Colonic mucosa (tissue), 4 donors: Measurements from ENCODE around the gene SCYGR1. TPM values are rescaled to one million over a fixed set of nuclear protein-coding genes. Genes with fewer than 3 reads are reported as not detected.
A peak's percentile ranks its signal among the peaks of the same experiment; 100 is the strongest.

Experiments
- DNase-seq: peaks from one replicate; pipeline ENCODE4 v3.0.0-alpha.2; 2020
- H3K27ac ChIP-seq: fragments of 200-600 bp; one replicate; pipeline ENCODE4 v1.8.0; 2021
- H3K27me3 ChIP-seq: fragments of 200-600 bp; one replicate; pipeline ENCODE4 v1.8.0; 2021
- H3K36me3 ChIP-seq: fragments of 200-600 bp; one replicate; pipeline ENCODE4 v1.8.0; 2021
- H3K4me1 ChIP-seq: fragments of 200-600 bp; one replicate; pipeline ENCODE4 v1.8.0; 2021; ENCODE audit warnings: mild to moderate bottlenecking
- H3K4me3 ChIP-seq: fragments of 200-600 bp; one replicate; pipeline ENCODE4 v1.8.0; 2021
- H3K9ac ChIP-seq, 2 donors: one replicate each; pipeline ENCODE4 v1.7.0; 2013; ENCODE audit warnings: control low read depth in 2 of 2, low read depth in 2 of 2, low read length in 2 of 2
- H3K9me3 ChIP-seq: fragments of 200-600 bp; one replicate; pipeline ENCODE4 v1.8.0; 2021
- CTCF ChIP-seq: fragments of 200-600 bp; IDR thresholded peaks from one replicate; pipeline ENCODE4 v1.8.0; 2022; ENCODE audit warnings: antibody characterized with exemption, mild to moderate bottlenecking
- intact Hi-C: fragments of 100-400 bp; cut with DNase I; formaldehyde crosslinking; loops from one replicate; pipeline ENCODE4 v1.14.1; 2022
- total RNA-seq, 2 donors: library from RNA; stranded (reverse); fragmentation: NEBNext Ultra II Directional in 1 of 2; extraction: Animal tissue kit (Norgen Biotek cat#: 25700) in 1 of 2; gene quantifications; one replicate each; pipeline ENCODE4 v1.2.1, GENCODE V29; 2021
- donor health status: healthy.
- donor health status: DM: no; HTN: no; CAD: no.
- donor health status: DM: no; HTN: no; CAD: no.

The SCYGR1 gene
- total RNA-seq, 2 donors from 2014 or later, result not detected

GRCh38 chr2:227407591-227408151, 19.9 kb upstream of the SCYGR1 start:
- Histone ChIP-seq H3K4me1 (peaks cover 4% of the 10 kb centered on the region), H3K36me3 (no peaks in the 10 kb centered on the region), H3K27me3 (no peaks in the 10 kb centered on the region), H3K4me3 (no peak overlapping the region), H3K9me3 (no peaks in the 10 kb centered on the region), H3K27ac (no peak overlapping the region), H3K9ac (no peak overlapping the region)
- no peak for TF ChIP-seq CTCF
- intact Hi-C loops, result loop anchor here (10.0 kb wide), 2 partner anchors 247 to 457 kb away; no protein-coding TSS in a partner anchor
- DNase-seq, result no peak

GRCh38 chr2:227406177-227407031, 18.7 kb upstream of the SCYGR1 start:
- no peaks in the 10 kb centered on the region for H3K27me3 ChIP-seq
- H3K36me3 ChIP-seq, result no peaks in the 10 kb centered on the region
- DNase-seq, result peak; percentile 83
- H3K4me3 ChIP-seq, result no peak overlapping the region
- H3K9me3 ChIP-seq, result no peaks in the 10 kb centered on the region
- H3K4me1 ChIP-seq, result peaks cover 4% of the 10 kb centered on the region
- intact Hi-C loops, result loop anchor here (10.0 kb wide), 2 partner anchors 248 to 458 kb away; no protein-coding TSS in a partner anchor
- TF ChIP-seq CTCF, result peak; percentile 60
- no peak overlapping the region for H3K9ac ChIP-seq
- H3K27ac ChIP-seq, result peak overlapping the region; percentile 24

GRCh38 chr2:227404585-227405271, 17.0 kb upstream of the SCYGR1 start:
- peaks cover 4% of the 10 kb centered on the region for H3K4me1 ChIP-seq
- no peaks in the 10 kb centered on the region for H3K36me3 ChIP-seq
- no peak overlapping the region for H3K9ac ChIP-seq
- intact Hi-C loops, result loop anchor here (5.0 to 10.0 kb wide), 3 partner anchors 250 to 460 kb away; no protein-coding TSS in a partner anchor
- H3K4me3 ChIP-seq, result no peak overlapping the region
- no peaks in the 10 kb centered on the region for H3K9me3 ChIP-seq
- H3K27me3 ChIP-seq, result no peaks in the 10 kb centered on the region
- no peak for DNase-seq
- TF ChIP-seq CTCF, result no peak
- H3K27ac ChIP-seq, result no peak overlapping the region

- Histone ChIP-seq H3K4me1 (peaks cover 4% of the 10 kb centered on the region), H3K4me3 (no peak overlapping the region), H3K36me3 (no peaks in the 10 kb centered on the region), H3K27me3 (no peaks in the 10 kb centered on the region), H3K27ac (no peak overlapping the region), H3K9me3 (no peaks in the 10 kb centered on the region), H3K9ac (no peak overlapping the region)
- intact Hi-C loops, result loop anchor here (5.0 to 10.0 kb wide), 3 partner anchors 252 to 462 kb away; no protein-coding TSS in a partner anchor
- DNase-seq, result no peak
- no peak for TF ChIP-seq CTCF
These were observed 15.2 kb upstream of the SCYGR1 start for GRCh38 chr2:227402959-227403358.

GRCh38 chr2:227402321-227402720, 14.6 kb upstream of the SCYGR1 start:
- Histone ChIP-seq H3K9ac (no peak overlapping the region), H3K4me3 (no peak overlapping the region), H3K27me3 (no peaks in the 10 kb centered on the region), H3K4me1 (peaks cover 4% of the 10 kb centered on the region), H3K9me3 (no peaks in the 10 kb centered on the region), H3K36me3 (no peaks in the 10 kb centered on the region), H3K27ac (no peak overlapping the region)
- no peak for TF ChIP-seq CTCF
- intact Hi-C loops, result loop anchor here (5.0 to 10.0 kb wide), 3 partner anchors 252 to 462 kb away; no protein-coding TSS in a partner anchor
- DNase-seq, result no peak
